H1 (cell line): ENCODE measurements around the gene MYLK. TPM values are rescaled to one million over a fixed set of nuclear protein-coding genes. Genes with fewer than 3 reads are reported as not detected.

Experiments
- CTCF ChIA-PET: fragments of 300-600 bp; sonication (Branson Sonifier 250); formaldehyde crosslinking; loops from one replicate; lab custom pipeline; 2021; ENCODE audit not compliant: partially characterized antibody; lab: Charles Lee
- POLR2A ChIA-PET: fragments of 300-600 bp; sonication (Branson Sonifier 250); formaldehyde crosslinking; loops from one replicate; lab custom pipeline; 2021; ENCODE audit warnings: inconsistent platforms; ENCODE audit not compliant: partially characterized antibody; lab: Charles Lee
- DNase-seq, 2 experiments: peaks; one replicate each; pipeline versions ENCODE4 v3.0.0 to v3.0.0-alpha.2; 2010 to 2022; ENCODE audit warnings: low spot score in 2 of 2, low read depth in 1 of 2, mixed read lengths in 1 of 2
- FAIRE-seq: peaks from 2 replicates; lab custom pipeline; 2011; peaks lifted over from hg19 to GRCh38; lab: Jason Lieb, UNC
- H2AFZ ChIP-seq: 2 replicates; pipeline ENCODE4 v1.8.1; 2012; ENCODE audit warnings: low read length, inconsistent platforms
- H2AK5ac ChIP-seq: 2 replicates; pipeline ENCODE4 v1.6.1; 2013; ENCODE audit warnings: low read depth, low read length
- H2BK120ac ChIP-seq: replicated peaks from 2 replicates; pipeline ENCODE3; 2013; ENCODE audit warnings: low read depth, low read length, inconsistent platforms
- H2BK12ac ChIP-seq: 2 replicates; pipeline ENCODE4 v1.6.1; 2013; ENCODE audit warnings: low read depth, low read length
- H2BK15ac ChIP-seq: 2 replicates; pipeline ENCODE4 v1.6.1; 2013; ENCODE audit warnings: low read length
- H2BK20ac ChIP-seq: 2 replicates; pipeline ENCODE4 v1.6.1; 2013; ENCODE audit warnings: low read length
- H2BK5ac ChIP-seq: 2 replicates; pipeline ENCODE4 v1.6.1; 2013; ENCODE audit warnings: low read depth, low read length
- H3K14ac ChIP-seq: 2 replicates; pipeline ENCODE4 v1.6.1; 2013; ENCODE audit warnings: inconsistent platforms; ENCODE audit not compliant: insufficient read length
- H3K18ac ChIP-seq: 2 replicates; pipeline ENCODE4 v1.6.1; 2013; ENCODE audit warnings: low read length; ENCODE audit errors: extremely low read depth
- H3K23ac ChIP-seq: 2 replicates; pipeline ENCODE4 v1.6.1; 2013; ENCODE audit warnings: inconsistent platforms; ENCODE audit not compliant: insufficient read length
- H3K23me2 ChIP-seq: 2 replicates; pipeline ENCODE4 v1.6.1; 2013; ENCODE audit warnings: low read depth, low read length
- H3K27ac ChIP-seq: 2 replicates; pipeline ENCODE4 v1.6.1; 2011; ENCODE audit warnings: low read depth, low read length, inconsistent platforms
- H3K27me3 ChIP-seq, 4 experiments: replicated peaks in 1 of 4; 1 replicate in 1 of 4; 2 replicates in 3 of 4; pipeline versions ENCODE4 v1.6.1 to v1.8.1; 2011 to 2013; ENCODE audit warnings: low read length in 3 of 4, mild to moderate bottlenecking in 3 of 4, inconsistent platforms in 2 of 4, mixed read lengths in 2 of 4, moderate library complexity in 1 of 4; ENCODE audit not compliant: control insufficient read depth in 3 of 4, insufficient read depth in 3 of 4; ENCODE audit errors: extremely low read depth in 1 of 4
- H3K36me3 ChIP-seq, 4 experiments: 2 replicates each; pipeline versions ENCODE4 v1.6.1 to v1.8.1; 2011 to 2013; ENCODE audit warnings: mild to moderate bottlenecking in 4 of 4, low read length in 3 of 4, moderate library complexity in 2 of 4, control low read depth in 1 of 4, inconsistent platforms in 1 of 4; ENCODE audit not compliant: insufficient read depth in 4 of 4, control insufficient read depth in 2 of 4
- H3K4ac ChIP-seq: replicated peaks from 2 replicates; pipeline ENCODE3; 2013; ENCODE audit warnings: low read length, low read depth, mixed read lengths, inconsistent platforms; ENCODE audit not compliant: insufficient read length
- H3K4me1 ChIP-seq, 4 experiments: replicated peaks in 1 of 4; 1 replicate in 1 of 4; 2 replicates in 3 of 4; pipeline versions ENCODE4 v1.6.1 to v1.8.1; 2011 to 2013; ENCODE audit warnings: low read length in 3 of 4, inconsistent platforms in 2 of 4, mixed read lengths in 1 of 4; ENCODE audit not compliant: insufficient read depth in 4 of 4, control insufficient read depth in 3 of 4
- H3K4me2 ChIP-seq, 2 experiments: 2 replicates each; pipeline versions ENCODE4 v1.6.1 to v1.8.1; 2011 to 2013; ENCODE audit warnings: low read depth in 2 of 2, low read length in 2 of 2, control low read depth in 1 of 2, inconsistent platforms in 1 of 2, mild to moderate bottlenecking in 1 of 2; ENCODE audit not compliant: insufficient read depth in 1 of 2
- H3K4me3 ChIP-seq, 4 experiments: fragments of 200-600, 300-600 bp in 1 of 4; sonication (generic), shearing (Covaris generic), sonication (Bioruptor Twin) in 1 of 4; 2 replicates each; pipeline versions ENCODE4 v1.5.1 to v1.8.1; 2011 to 2016; ENCODE audit warnings: low read length in 4 of 4, low read depth in 3 of 4, control low read depth in 2 of 4, inconsistent platforms in 2 of 4, mild to moderate bottlenecking in 2 of 4, mixed read lengths in 1 of 4, moderate library complexity in 1 of 4; ENCODE audit not compliant: insufficient read depth in 2 of 4; ENCODE audit errors: extremely low read depth in 1 of 4
- H3K56ac ChIP-seq: replicated peaks from 2 replicates; pipeline ENCODE3; 2013; ENCODE audit warnings: low read depth, mild to moderate bottlenecking, mixed read lengths, low read length, inconsistent platforms; ENCODE audit not compliant: insufficient read length
- H3K79me1 ChIP-seq: 2 replicates; pipeline ENCODE4 v1.6.1; 2013; ENCODE audit warnings: low read depth, low read length, control low read depth
- H3K79me2 ChIP-seq, 2 experiments: 2 replicates each; pipeline versions ENCODE4 v1.6.1 to v1.8.1; 2012 to 2013; ENCODE audit warnings: low read length in 2 of 2, mild to moderate bottlenecking in 2 of 2, inconsistent platforms in 1 of 2; ENCODE audit not compliant: insufficient read depth in 2 of 2, control insufficient read depth in 1 of 2
- H3K9ac ChIP-seq, 4 experiments: replicated peaks in 1 of 4; 1 replicate in 1 of 4; 2 replicates in 3 of 4; pipeline versions ENCODE4 v1.6.1 to v1.8.1; 2011 to 2013; ENCODE audit warnings: low read depth in 3 of 4, low read length in 3 of 4, control low read depth in 2 of 4, mild to moderate bottlenecking in 2 of 4, moderate library complexity in 2 of 4, inconsistent platforms in 1 of 4; ENCODE audit errors: extremely low read depth in 1 of 4
- H3K9me3 ChIP-seq, 2 experiments: 2 replicates each; pipeline versions ENCODE4 v1.6.1 to v1.8.1; 2012 to 2013; ENCODE audit warnings: mild to moderate bottlenecking in 2 of 2, moderate library complexity in 2 of 2, control low read depth in 1 of 2, inconsistent platforms in 1 of 2, low read depth in 1 of 2, low read length in 1 of 2, mixed read lengths in 1 of 2; ENCODE audit not compliant: insufficient read depth in 2 of 2
- H4K20me1 ChIP-seq, 2 experiments: replicated peaks in 1 of 2; 2 replicates each; pipeline versions ENCODE3 to v1.8.1; 2011 to 2013; ENCODE audit warnings: inconsistent platforms in 2 of 2, low read length in 2 of 2, mild to moderate bottlenecking in 1 of 2; ENCODE audit not compliant: insufficient read depth in 2 of 2, control insufficient read depth in 1 of 2
- H4K5ac ChIP-seq: 2 replicates; pipeline ENCODE4 v1.6.1; 2013; ENCODE audit warnings: low read length, low read depth, mixed read lengths, inconsistent platforms; ENCODE audit not compliant: insufficient read length
- H4K8ac ChIP-seq: 2 replicates; pipeline ENCODE4 v1.8.0; 2013; ENCODE audit warnings: mild to moderate bottlenecking, moderate library complexity, low read length, inconsistent platforms; ENCODE audit not compliant: insufficient read depth; ENCODE audit errors: extremely low read depth
- H4K91ac ChIP-seq: replicated peaks from 2 replicates; pipeline ENCODE3; 2013; ENCODE audit warnings: low read length, mixed read lengths, inconsistent platforms; ENCODE audit not compliant: insufficient read length
- CBX5 ChIP-seq: fragments of 300-800, 300-1000 bp; sonication (generic); IDR thresholded peaks from 2 replicates; pipeline ENCODE4 v1.7.1; 2016; ENCODE audit warnings: antibody characterized with exemption, low read length, low read depth
- CREB1 ChIP-seq: IDR thresholded peaks from 2 replicates; pipeline ENCODE4 v1.6.1; 2012; ENCODE audit warnings: inconsistent platforms
- POLR2AphosphoS5 ChIP-seq: IDR thresholded peaks from 2 replicates; pipeline ENCODE4 v1.6.1; 2011; ENCODE audit warnings: low read depth, low read length
- SP1 ChIP-seq: IDR thresholded peaks from 2 replicates; pipeline ENCODE4 v1.6.1; 2011; ENCODE audit warnings: low read depth, low read length
- TCF12 ChIP-seq: IDR thresholded peaks from 2 replicates; pipeline ENCODE4 v1.6.1; 2011; ENCODE audit warnings: low read depth, mild to moderate bottlenecking, low read length
- WGBS, 2 experiments: shearing (Covaris generic) in 1 of 2; methylation state at CpG; one replicate each; pipeline versions ENCODE4 v1.1.6 to v1.1.7; 2013 to 2015; ENCODE audit warnings: low lambda C conversion rate in 2 of 2, mixed read lengths in 2 of 2, inconsistent platforms in 1 of 2, low coverage in 1 of 2, missing lambda C conversion rate in 1 of 2; ENCODE audit not compliant: insufficient replicate concordance in 2 of 2, insufficient coverage in 1 of 2, insufficient read length in 1 of 2; ENCODE audit errors: extremely low coverage in 1 of 2, missing lambda C conversion rate in 1 of 2; 5-methylcytosine and 5-hydroxymethylcytosine counted together
- polyA plus RNA-seq, 7 experiments: library from polyadenylated mRNA; depleted of rRNA in 3 of 7; stranded (reverse) in 5 of 7; unstranded in 2 of 7; fragments of >200 nt in 5 of 7; fragments of 200-250 nt in 2 of 7; gene quantifications; 1 replicate in 5 of 7; 2 replicates in 1 of 7; 4 replicates in 1 of 7; pipeline versions ENCODE4 v1.2.1 to v1.2.3, GENCODE V29; 2011 to 2013; ENCODE audit warnings: missing spikeins in 2 of 7, mixed read lengths in 2 of 7
- total RNA-seq: library from RNA; stranded (reverse); fragmentation: NEBNext Ultra II Directional; extraction: Animal tissue kit (Norgen Biotek cat#: 25700); gene quantifications from 2 replicates; pipeline ENCODE4 v1.2.1, GENCODE V29; 2021

The MYLK gene
- total and polyA plus RNA-seq, 2 of the 8 experiments (the other 6 are each of a cell fraction or from before 2014, with no cell fraction given), result 11.6 to 21.3 TPM

DNA sequence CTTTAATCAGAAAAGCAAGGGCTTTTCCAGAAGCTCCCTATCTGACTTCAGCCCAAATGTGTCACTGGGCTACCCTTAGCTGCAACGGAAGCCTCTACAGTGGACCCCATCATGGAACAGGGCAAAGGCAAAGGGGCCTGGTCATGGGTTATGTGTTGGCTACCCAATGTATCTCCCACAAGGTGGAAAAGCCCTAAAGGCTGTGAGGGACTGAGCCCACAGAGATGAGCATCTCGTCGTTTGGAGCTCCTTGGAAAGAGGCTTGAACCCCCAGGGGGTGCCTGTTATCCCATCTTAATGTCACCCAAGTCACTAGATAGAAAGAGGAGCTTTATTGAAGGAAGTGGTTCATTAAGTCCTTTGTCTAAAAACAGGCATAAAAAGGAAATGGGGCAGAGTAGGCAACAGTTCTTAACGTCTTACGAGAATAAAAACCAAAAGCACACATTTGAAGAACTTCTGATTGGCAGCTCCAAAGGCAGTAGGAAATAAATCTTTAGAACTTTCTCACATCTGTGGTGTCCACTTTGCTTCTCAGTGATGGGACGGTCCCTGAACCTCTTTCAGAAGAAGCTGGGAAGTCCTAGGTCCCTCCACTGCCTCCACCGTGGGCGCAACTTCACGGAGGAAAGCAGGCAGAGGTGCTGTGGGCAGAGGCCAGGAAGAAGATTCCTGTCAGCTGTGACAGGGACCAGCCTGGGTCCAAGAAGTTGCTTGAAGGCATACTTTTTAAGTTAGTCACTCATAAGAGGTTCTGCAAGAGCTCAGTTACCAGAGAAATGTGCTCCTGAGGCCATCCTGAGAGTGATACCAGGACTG lies 93.7 kb downstream of the MYLK start:
- H3K27me3 ChIP-seq, result no peaks in the 10 kb centered on the region
- no peak overlapping the region for H3K27ac ChIP-seq
- ChIA-PET CTCF (interaction anchor here (0.7 to 1.5 kb wide), 7 partner anchors 13 to 148 kb away, joined by 3 to 7 read pairs (median 4); no protein-coding TSS in a partner anchor), POLR2A (interaction anchor here (0.9 kb wide), 1 partner anchor 23 kb away, joined by 4 read pairs; no protein-coding TSS in a partner anchor)
- no peaks in the 10 kb centered on the region for H4K20me1 ChIP-seq
- H3K79me1 ChIP-seq, result no peaks in the 10 kb centered on the region
- H3K9ac ChIP-seq, result no peak overlapping the region
- no peaks in the 10 kb centered on the region for H3K9me3 ChIP-seq
- H3K23ac ChIP-seq, result no peak overlapping the region
- no peak overlapping the region for H3K56ac ChIP-seq
- no peak overlapping the region for H3K4me2 ChIP-seq
- H3K4me1 ChIP-seq, result peaks cover 0 to 3% (median 0%) of the 10 kb centered on the region in 4 experiments; a peak in 1 of 7 replicates
- no peak overlapping the region for H2BK120ac ChIP-seq
- H2AK5ac ChIP-seq, result no peak overlapping the region
- H4K91ac ChIP-seq, result no peak overlapping the region
- H2BK15ac ChIP-seq, result no peak overlapping the region
- no peak overlapping the region for H4K8ac ChIP-seq
- FAIRE-seq (no peak), DNase-seq (no peak)
- H3K14ac ChIP-seq, result no peak overlapping the region
- H2BK5ac ChIP-seq, result no peak overlapping the region
- no peak overlapping the region for H3K4ac ChIP-seq
- no peaks in the 10 kb centered on the region for H3K23me2 ChIP-seq
- no peak overlapping the region for H3K18ac ChIP-seq
- H3K36me3 ChIP-seq, result peaks cover 0 to 2% (median 0%) of the 10 kb centered on the region in 4 experiments; a peak in 2 of 8 replicates
- no peak overlapping the region for H2BK12ac ChIP-seq
- no peak overlapping the region for H4K5ac ChIP-seq
- no peak overlapping the region for H3K4me3 ChIP-seq
- H2AFZ ChIP-seq, result no peak overlapping the region
- WGBS, 2 experiments, result 90% methylated on average over 9 of the region's 9 CpGs; no CpG with 5 or more reads in 1 of the 2 experiments
- no peaks in the 10 kb centered on the region for H3K79me2 ChIP-seq
- H2BK20ac ChIP-seq, result no peak overlapping the region
- no peak for TF ChIP-seq CREB1
- TF ChIP-seq POLR2AphosphoS5, result no peak
- TF ChIP-seq TCF12, result no peak
- no peak for TF ChIP-seq SP1
- no peak for TF ChIP-seq CBX5
